Measurements from ENCODE around the gene DKC1. TPM values are rescaled to one million over a fixed set of nuclear protein-coding genes. Genes with fewer than 3 reads are reported as not detected.
A peak's percentile ranks its signal among the peaks of the same experiment; 100 is the strongest.

Gene DKC1
- total RNA-seq, 1 donor from 2014 or later = 28.5 TPM

DNA sequence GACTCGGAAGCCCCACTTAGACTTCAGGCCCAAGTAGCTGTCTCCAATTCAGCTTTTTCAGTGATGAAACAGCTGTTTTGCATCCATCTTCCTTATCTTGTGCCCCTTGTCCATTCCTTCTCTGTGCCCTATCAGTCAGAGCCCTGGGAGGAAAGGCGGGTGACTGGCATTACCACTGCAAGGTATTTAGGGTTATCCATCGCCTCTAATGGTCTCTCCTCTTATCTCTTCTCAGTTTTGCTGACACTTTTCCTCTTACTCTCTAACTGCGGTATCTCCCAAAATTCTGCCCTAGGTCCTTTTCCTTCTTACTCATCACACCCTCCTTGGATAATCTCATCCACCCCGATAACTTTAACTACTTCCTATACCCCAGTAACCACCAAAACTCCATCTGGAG lies 25.5 kb upstream of the DKC1 start:
- Mint-ChIP-seq H3K4me3 (ENCODE audit: unreplicated experiment) (no peak overlapping the region), H3K27me3 (ENCODE audit: unreplicated experiment) (peaks cover 1% of the 10 kb centered on the region), H3K27ac (ENCODE audit: unreplicated experiment) (no peak overlapping the region), H3K36me3 (ENCODE audit: low read depth, unreplicated experiment) (no peaks in the 10 kb centered on the region), H3K9me3 (ENCODE audit: unreplicated experiment) (no peaks in the 10 kb centered on the region), H3K4me1 (ENCODE audit: unreplicated experiment) (peaks cover 16% of the 10 kb centered on the region)
- DNase-seq (ENCODE audit: low spot score) = no peak
- TF ChIP-seq CTCF (IDR thresholded peaks at IDR 0.05; ENCODE audit: unreplicated experiment) = no peak

GRCh38 chrX:154738011-154738738 lies 24.5 kb upstream of the DKC1 start:
- no peak for DNase-seq (ENCODE audit: low spot score)
- TF ChIP-seq CTCF (IDR thresholded peaks at IDR 0.05; ENCODE audit: unreplicated experiment) = no peak
- Mint-ChIP-seq H3K4me1 (ENCODE audit: unreplicated experiment) (peaks cover 16% of the 10 kb centered on the region), H3K36me3 (ENCODE audit: low read depth, unreplicated experiment) (no peaks in the 10 kb centered on the region), H3K4me3 (ENCODE audit: unreplicated experiment) (no peak overlapping the region), H3K9me3 (ENCODE audit: unreplicated experiment) (no peaks in the 10 kb centered on the region), H3K27me3 (ENCODE audit: unreplicated experiment) (no peaks in the 10 kb centered on the region), H3K27ac (ENCODE audit: unreplicated experiment) (no peak overlapping the region)

DNA sequence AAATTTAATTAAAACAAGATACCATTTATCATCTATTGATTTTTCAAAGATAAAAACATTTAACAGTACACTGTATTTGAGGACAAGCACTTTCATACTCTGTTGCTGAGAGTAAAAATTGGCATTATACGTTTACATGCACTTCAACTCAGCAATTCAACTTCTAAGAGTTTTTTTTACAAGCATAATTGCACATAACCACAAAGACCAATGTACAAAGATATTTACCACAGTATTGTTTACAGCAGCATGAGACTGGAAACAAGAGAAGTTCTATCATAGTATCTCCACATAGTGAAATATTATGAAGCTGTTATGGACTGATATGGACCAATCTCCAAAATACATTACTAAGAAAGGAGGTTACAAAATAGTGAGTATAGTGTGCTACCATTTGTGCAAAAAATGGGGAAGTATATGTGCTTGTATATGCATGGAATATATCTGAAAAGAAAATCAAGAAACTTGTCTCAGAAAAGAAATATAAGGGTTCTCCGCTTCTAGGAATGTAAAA lies 22.7 kb upstream of the DKC1 start:
- no peak for TF ChIP-seq CTCF (IDR thresholded peaks at IDR 0.05; ENCODE audit: unreplicated experiment)
- Mint-ChIP-seq H3K9me3 (ENCODE audit: unreplicated experiment) (no peaks in the 10 kb centered on the region), H3K27me3 (ENCODE audit: unreplicated experiment) (no peaks in the 10 kb centered on the region), H3K36me3 (ENCODE audit: low read depth, unreplicated experiment) (no peaks in the 10 kb centered on the region), H3K27ac (ENCODE audit: unreplicated experiment) (no peak overlapping the region), H3K4me3 (ENCODE audit: unreplicated experiment) (no peak overlapping the region), H3K4me1 (ENCODE audit: unreplicated experiment) (peaks cover 9% of the 10 kb centered on the region)
- no peak for DNase-seq (ENCODE audit: low spot score)

- H3K9me3 Mint-ChIP-seq (ENCODE audit: unreplicated experiment) = no peaks in the 10 kb centered on the region
- H3K27me3 Mint-ChIP-seq (ENCODE audit: unreplicated experiment) = no peaks in the 10 kb centered on the region
- no peak for TF ChIP-seq CTCF (IDR thresholded peaks at IDR 0.05; ENCODE audit: unreplicated experiment)
- H3K4me3 Mint-ChIP-seq (ENCODE audit: unreplicated experiment) = no peak overlapping the region
- no peak overlapping the region for H3K27ac Mint-ChIP-seq (ENCODE audit: unreplicated experiment)
- H3K4me1 Mint-ChIP-seq (ENCODE audit: unreplicated experiment) = peaks cover 3% of the 10 kb centered on the region
- no peaks in the 10 kb centered on the region for H3K36me3 Mint-ChIP-seq (ENCODE audit: low read depth, unreplicated experiment)
- no peak for DNase-seq (ENCODE audit: low spot score)
Measured at GRCh38 chrX:154742613-154743012, 20.1 kb upstream of the DKC1 start.

DNA sequence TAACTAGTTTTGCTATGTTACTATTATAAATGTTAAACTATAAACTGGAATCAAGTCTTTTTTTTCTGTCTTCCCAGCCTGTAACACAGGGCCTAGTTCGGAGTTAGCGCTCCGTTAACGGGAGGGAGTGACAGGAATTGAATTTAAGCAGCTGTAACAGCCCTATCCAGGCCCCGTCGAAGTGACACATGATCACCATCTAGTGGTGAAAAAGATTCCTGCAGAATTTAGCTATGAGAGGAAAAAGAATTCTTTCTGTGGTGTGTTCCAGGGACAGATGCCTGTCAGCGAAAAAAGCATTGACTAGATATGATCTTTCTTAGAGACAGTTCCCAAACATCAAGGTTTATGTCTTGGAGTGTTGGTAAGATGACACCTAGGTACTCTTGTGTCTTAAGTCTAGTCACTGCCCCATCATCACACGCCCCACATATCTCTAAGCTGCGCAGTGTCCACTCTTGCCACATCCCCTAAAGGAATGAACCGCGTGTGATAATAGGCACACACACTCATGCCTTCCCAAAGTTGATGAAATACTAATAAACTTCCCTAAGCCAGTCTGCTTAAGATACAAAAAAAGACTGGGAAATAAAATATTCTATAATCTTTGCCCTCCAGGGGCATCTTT lies 13.8 kb upstream of the DKC1 start:
- peak; percentile 64 for TF ChIP-seq CTCF (IDR thresholded peaks at IDR 0.05; ENCODE audit: unreplicated experiment)
- DNase-seq (ENCODE audit: low spot score) = peak; percentile 40
- H3K9me3 Mint-ChIP-seq (ENCODE audit: unreplicated experiment) = no peaks in the 10 kb centered on the region

More for the DNA sequence above, 13.8 kb upstream of the DKC1 start:
- Mint-ChIP-seq H3K4me3 (ENCODE audit: unreplicated experiment) (no peak overlapping the region), H3K4me1 (ENCODE audit: unreplicated experiment) (peaks cover 5% of the 10 kb centered on the region), H3K27me3 (ENCODE audit: unreplicated experiment) (peaks cover 2% of the 10 kb centered on the region), H3K36me3 (ENCODE audit: low read depth, unreplicated experiment) (no peaks in the 10 kb centered on the region), H3K27ac (ENCODE audit: unreplicated experiment) (no peak overlapping the region)
